Spleen (tissue), 11 donors: ENCODE results near the gene SMARCA4. TPM values are rescaled to one million over a fixed set of nuclear protein-coding genes. Genes with fewer than 3 reads are reported as not detected.
A peak's percentile ranks its signal among the peaks of the same experiment; 100 is the strongest.

Experiments
- DNase-seq: peaks from one replicate; pipeline ENCODE4 v3.0.0-alpha.2; 2020
- H3K27ac ChIP-seq, 8 donors: fragments of 200-600 bp; sonication (generic) in 7 of 8; 1 replicate in 4 of 8; 2 replicates in 4 of 8; pipeline versions ENCODE4 v1.5.0 to v1.8.0; 2016 to 2021; ENCODE audit warnings: inconsistent platforms in 4 of 8, mild to moderate bottlenecking in 4 of 8, moderate library complexity in 1 of 8
- H3K27me3 ChIP-seq, 7 donors: fragments of 200-600 bp; sonication (generic) in 6 of 7; replicated peaks in 1 of 7; 1 replicate in 4 of 7; 2 replicates in 3 of 7; pipeline versions ENCODE4 v1.5.0 to v1.8.0; 2016 to 2021; ENCODE audit warnings: inconsistent platforms in 3 of 7, mild to moderate bottlenecking in 1 of 7
- H3K36me3 ChIP-seq, 6 donors: fragments of 200-600 bp; sonication (generic) in 5 of 6; 1 replicate in 4 of 6; 2 replicates in 2 of 6; pipeline versions ENCODE4 v1.5.0 to v1.8.0; 2016 to 2021; ENCODE audit warnings: inconsistent platforms in 2 of 6
- H3K4me1 ChIP-seq, 6 donors: fragments of 200-600 bp; sonication (generic) in 5 of 6; 1 replicate in 3 of 6; 2 replicates in 3 of 6; pipeline versions ENCODE4 v1.5.0 to v1.8.0; 2016 to 2021; ENCODE audit warnings: inconsistent platforms in 3 of 6
- H3K4me3 ChIP-seq, 8 donors: fragments of 200-600 bp; sonication (generic) in 7 of 8; 1 replicate in 4 of 8; 2 replicates in 4 of 8; pipeline versions ENCODE4 v1.5.0 to v1.8.0; 2016 to 2021; ENCODE audit warnings: inconsistent platforms in 4 of 8, mild to moderate bottlenecking in 4 of 8, moderate library complexity in 2 of 8
- H3K9me3 ChIP-seq, 8 donors: fragments of 200-600 bp; sonication (generic) in 7 of 8; 1 replicate in 4 of 8; 2 replicates in 4 of 8; pipeline versions ENCODE4 v1.5.0 to v1.8.0; 2016 to 2021; ENCODE audit warnings: inconsistent platforms in 4 of 8
- POLR2A ChIP-seq, 3 donors: fragments of 450-650 bp; IDR thresholded peaks; one replicate each; pipeline ENCODE4 v1.5.1; 2017; ENCODE audit warnings: antibody characterized with exemption in 3 of 3, mild to moderate bottlenecking in 1 of 3
- POLR2AphosphoS5 ChIP-seq, 3 donors: sonication (generic); formaldehyde crosslinking; IDR thresholded peaks; one replicate each; pipeline ENCODE4 v1.5.1; 2017; ENCODE audit warnings: antibody characterized with exemption in 3 of 3
- WGBS, 5 donors: extraction: QIAGEN DNeasy Blood & Tissue Kit in 3 of 5; methylation state at CpG; one replicate each; pipeline versions ENCODE4 v1.1.5 to v1.1.7; 2013 to 2018; 5-methylcytosine and 5-hydroxymethylcytosine counted together
- intact Hi-C: fragments of 100-400 bp; cut with DNase I; formaldehyde crosslinking; loops from one replicate; pipeline ENCODE4 v1.15.0; 2023; ENCODE audit warnings: low total_unique reads
- polyA plus RNA-seq, 3 donors: library from polyadenylated mRNA; stranded (reverse); fragments of 200-250 nt; gene quantifications; one replicate each; pipeline ENCODE4 v1.2.1, GENCODE V29; 2013
- total RNA-seq, 7 donors: library from RNA; depleted of rRNA in 3 of 7; stranded (reverse); fragments of >200 nt in 3 of 7; fragmentation: NEBNext Ultra II Directional in 4 of 7; extraction: Animal tissue kit (Norgen Biotek cat#: 25700) in 4 of 7; gene quantifications; one replicate each; pipeline versions ENCODE4 v1.1.0 to v1.2.1, GENCODE V29; 2016 to 2021
- TF ChIP-seq, protein P1 (sequence below), 11 experiments: fragments of 200-600 bp in 7 of 11; fragments of 450-650 bp in 4 of 11; sonication (generic) in 4 of 11; IDR thresholded peaks in 8 of 11; conservative IDR thresholded peaks in 3 of 11; 1 replicate in 7 of 11; 2 replicates in 4 of 11; pipeline versions ENCODE4 v1.4.0 to v1.8.0; 2016 to 2021; ENCODE audit warnings: antibody characterized with exemption in 11 of 11, inconsistent platforms in 4 of 11, mild to moderate bottlenecking in 1 of 11
- donor health status: healthy with polysubstance abuse.
- donor health status: DM: no; HTN: no; CAD: no; lungs with moderate emphysema.
- donor health status: DM: no; HTN: no; CAD: no.
- donor health status: Bipolar disorder and iron deficiency.
- donor health status: healthy.
- donor health status: DM: no; HTN: no; CAD: no.
- donor health status: DM: yes; HTN: yes; CAD: no.

SMARCA4 gene
- total and polyA plus RNA-seq, 10 donors: 41.6 to 95.6 (median 65.8) TPM

DNA sequence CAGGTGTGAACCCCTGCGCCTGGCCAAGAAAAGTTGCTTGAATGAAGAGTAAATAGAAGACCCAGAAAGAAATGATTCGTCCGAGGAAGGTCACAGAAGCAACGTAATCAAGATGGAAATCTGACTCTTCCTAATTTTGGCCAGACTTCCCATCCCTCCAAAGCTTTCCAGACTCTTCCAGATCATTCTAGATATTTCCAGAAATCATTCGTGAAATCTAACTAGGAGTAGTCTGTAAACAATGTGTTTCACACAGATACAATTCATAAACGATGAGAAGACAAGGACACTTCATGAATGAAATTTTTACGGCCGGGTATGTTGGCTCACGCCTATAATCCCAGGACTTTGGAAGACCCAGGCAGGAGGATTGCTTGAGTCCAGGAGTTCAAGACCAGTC lies 119.2 kb downstream of the SMARCA4 start:
- no peak overlapping the region for H3K4me3 ChIP-seq
- peaks cover 3 to 33% (median 20%) of the 10 kb centered on the region in 6 donors for H3K4me1 ChIP-seq
- no peaks in the 10 kb centered on the region for H3K9me3 ChIP-seq
- no peaks in the 10 kb centered on the region for H3K27me3 ChIP-seq
- WGBS, 5 donors: 88 to 95% (median 91%) methylated on average over 9 of the region's 9 CpGs
- TF ChIP-seq POLR2AphosphoS5 (IDR thresholded peaks at IDR 0.05): no peak
- TF ChIP-seq POLR2A (IDR thresholded peaks at IDR 0.05): no peak
- TF ChIP-seq, protein P1, sequence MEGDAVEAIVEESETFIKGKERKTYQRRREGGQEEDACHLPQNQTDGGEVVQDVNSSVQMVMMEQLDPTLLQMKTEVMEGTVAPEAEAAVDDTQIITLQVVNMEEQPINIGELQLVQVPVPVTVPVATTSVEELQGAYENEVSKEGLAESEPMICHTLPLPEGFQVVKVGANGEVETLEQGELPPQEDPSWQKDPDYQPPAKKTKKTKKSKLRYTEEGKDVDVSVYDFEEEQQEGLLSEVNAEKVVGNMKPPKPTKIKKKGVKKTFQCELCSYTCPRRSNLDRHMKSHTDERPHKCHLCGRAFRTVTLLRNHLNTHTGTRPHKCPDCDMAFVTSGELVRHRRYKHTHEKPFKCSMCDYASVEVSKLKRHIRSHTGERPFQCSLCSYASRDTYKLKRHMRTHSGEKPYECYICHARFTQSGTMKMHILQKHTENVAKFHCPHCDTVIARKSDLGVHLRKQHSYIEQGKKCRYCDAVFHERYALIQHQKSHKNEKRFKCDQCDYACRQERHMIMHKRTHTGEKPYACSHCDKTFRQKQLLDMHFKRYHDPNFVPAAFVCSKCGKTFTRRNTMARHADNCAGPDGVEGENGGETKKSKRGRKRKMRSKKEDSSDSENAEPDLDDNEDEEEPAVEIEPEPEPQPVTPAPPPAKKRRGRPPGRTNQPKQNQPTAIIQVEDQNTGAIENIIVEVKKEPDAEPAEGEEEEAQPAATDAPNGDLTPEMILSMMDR (IDR thresholded peaks at IDR 0.05 in 8 of 11, conservative IDR thresholded peaks at IDR 0.05 in 3 of 11): no peak
- intact Hi-C loops: no loop called here
- no peak overlapping the region for H3K27ac ChIP-seq
- no peaks in the 10 kb centered on the region for H3K36me3 ChIP-seq
- DNase-seq: no peak

DNA sequence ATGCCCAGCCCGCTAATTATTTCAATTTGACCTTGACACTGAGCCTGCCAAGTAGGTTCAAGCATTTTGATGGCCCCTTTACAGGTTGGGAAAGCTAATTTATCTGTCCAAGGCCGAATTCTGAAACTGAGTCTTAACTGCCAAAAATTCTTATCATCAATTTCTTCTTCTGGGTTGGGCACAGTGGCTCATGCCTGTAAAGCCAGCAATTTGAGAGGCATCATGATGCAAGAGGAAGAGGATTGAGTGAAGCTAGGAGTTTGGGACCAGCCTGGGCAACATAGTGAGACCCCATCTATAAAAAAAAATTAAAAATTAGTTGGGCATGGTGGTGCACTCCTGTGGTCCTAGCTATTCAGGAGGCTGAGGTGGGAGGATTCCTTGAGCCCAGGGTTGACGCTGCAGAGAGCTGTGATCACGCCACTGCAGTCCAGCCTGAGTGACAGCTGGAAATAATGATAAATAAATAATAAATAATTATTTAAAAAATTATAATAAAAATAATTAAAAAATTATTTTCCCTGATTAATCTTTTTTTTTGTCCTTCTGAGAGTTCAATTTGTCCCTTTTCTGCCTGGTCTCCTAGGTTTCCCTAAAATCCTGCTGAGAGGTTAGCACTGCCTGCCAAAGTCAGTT lies 127.2 kb downstream of the SMARCA4 start:
- Histone ChIP-seq H3K4me3 (no peak overlapping the region), H3K27ac (peak overlapping the region in 7 of 8 donors; percentile 94 to 99 (median 95)), H3K9me3 (peaks cover 0 to 9% (median 0%) of the 10 kb centered on the region in 8 donors), H3K36me3 (no peaks in the 10 kb centered on the region), H3K27me3 (peaks cover 0 to 32% (median 5%) of the 10 kb centered on the region in 7 donors), H3K4me1 (peaks cover 25 to 89% (median 55%) of the 10 kb centered on the region in 6 donors)
- TF ChIP-seq POLR2AphosphoS5 (IDR thresholded peaks at IDR 0.05): no peak
- TF ChIP-seq POLR2A (IDR thresholded peaks at IDR 0.05): no peak
- TF ChIP-seq, protein P1 (IDR thresholded peaks at IDR 0.05 in 8 of 11, conservative IDR thresholded peaks at IDR 0.05 in 3 of 11): no peak
- WGBS, 5 donors: 84 to 88% (median 87%) methylated on average over 4 of the region's 4 CpGs
- intact Hi-C loops: no loop called here
- no peak for DNase-seq

DNA sequence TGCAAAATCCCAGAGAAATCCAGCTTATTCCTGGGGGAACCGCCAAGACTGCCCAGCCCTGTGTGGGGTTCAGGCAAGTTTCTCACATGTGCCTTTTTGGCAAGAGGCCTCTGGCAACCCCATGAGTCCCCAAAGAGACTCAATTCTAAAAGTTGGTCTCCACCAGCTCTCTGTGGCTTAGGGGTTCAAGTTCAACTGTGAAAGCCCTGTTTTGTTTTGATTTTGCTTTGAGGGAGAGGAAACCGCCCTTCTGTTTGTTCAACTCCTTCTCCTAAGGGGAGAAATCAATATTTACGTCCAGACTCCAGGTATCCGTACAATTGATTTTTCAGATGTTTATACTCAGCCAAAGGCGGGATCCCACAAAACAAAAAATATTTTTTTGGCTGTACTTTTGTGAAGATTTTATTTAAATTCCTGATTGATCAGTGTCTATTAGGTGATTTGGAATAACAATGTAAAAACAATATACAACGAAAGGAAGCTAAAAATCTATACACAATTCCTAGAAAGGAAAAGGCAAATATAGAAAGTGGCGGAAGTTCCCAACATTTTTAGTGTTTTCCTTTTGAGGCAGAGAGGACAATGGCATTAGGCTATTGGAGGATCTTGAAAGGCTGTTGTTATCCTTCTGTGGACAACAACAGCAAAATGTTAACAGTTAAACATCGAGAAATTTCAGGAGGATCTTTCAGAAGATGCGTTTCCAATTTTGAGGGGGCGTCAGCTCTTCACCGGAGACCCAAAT lies 127.8 kb downstream of the SMARCA4 start:
- Histone ChIP-seq H3K9me3 (peaks cover 0 to 9% (median 0%) of the 10 kb centered on the region in 8 donors), H3K4me3 (peak overlapping the region in 7 of 8 donors; percentile 49 to 81 (median 64)), H3K27me3 (peaks cover 0 to 32% (median 5%) of the 10 kb centered on the region in 7 donors), H3K27ac (peak overlapping the region; percentile 61 to 99 (median 95)), H3K36me3 (no peaks in the 10 kb centered on the region), H3K4me1 (peaks cover 28 to 94% (median 62%) of the 10 kb centered on the region in 6 donors)
- DNase-seq: no peak
- TF ChIP-seq POLR2A (IDR thresholded peaks at IDR 0.05): no peak
- TF ChIP-seq POLR2AphosphoS5 (IDR thresholded peaks at IDR 0.05): no peak
- TF ChIP-seq, protein P1 (IDR thresholded peaks at IDR 0.05 in 8 of 11, conservative IDR thresholded peaks at IDR 0.05 in 3 of 11): no peak
- intact Hi-C loops: no loop called here
- WGBS, 5 donors: 35 to 49% (median 44%) methylated on average over 11 of the region's 11 CpGs
